ENCODE results near the gene SLFNL1. TPM values are rescaled to one million over a fixed set of nuclear protein-coding genes. Genes with fewer than 3 reads are reported as not detected.

SLFNL1 gene
- under 1 TPM; 0.35 to 0.53 TPM for total RNA-seq

GRCh38 chr1:41021526-41022308, at the start of gene SLFNL1:
Gene SLFNL1 (minus strand): TSS chr1:41021725. CDS start chr1:41020660, 1,065 bp downstream.
- no peak within 1 kb of the TSS for H3K4me3 Mint-ChIP-seq
- no peaks in the 10 kb centered on the region for H3K27me3 Mint-ChIP-seq (ENCODE audit: low read depth)
- H3K27ac Mint-ChIP-seq: no peak within 1 kb of the TSS
- DNase-seq: no peak
- no peaks in the 10 kb centered on the region for H3K9me3 Mint-ChIP-seq
- ATAC-seq (replicated peaks in 1 of 2): no peak
- peaks cover 0 to 7% of the 10 kb centered on the region in 2 donors for H3K36me3 Mint-ChIP-seq (ENCODE audit: insufficient read depth in 2 of 2)
- no peaks in the 10 kb centered on the region for H3K4me1 Mint-ChIP-seq (ENCODE audit: low read depth)

- Mint-ChIP-seq H3K4me3 (no peak overlapping the region), H3K27me3 (ENCODE audit: low read depth) (no peaks in the 10 kb centered on the region), H3K27ac (no peak overlapping the region), H3K9me3 (no peaks in the 10 kb centered on the region), H3K4me1 (ENCODE audit: low read depth) (no peaks in the 10 kb centered on the region), H3K36me3 (ENCODE audit: insufficient read depth in 2 of 2) (peaks cover 2 to 9% of the 10 kb centered on the region in 2 donors)
- DNase-seq (no peak), ATAC-seq (replicated peaks in 1 of 2) (no peak)
These were observed 35.4 kb upstream of the SLFNL1 start for GRCh38 chr1:41056907-41057306.

DNA sequence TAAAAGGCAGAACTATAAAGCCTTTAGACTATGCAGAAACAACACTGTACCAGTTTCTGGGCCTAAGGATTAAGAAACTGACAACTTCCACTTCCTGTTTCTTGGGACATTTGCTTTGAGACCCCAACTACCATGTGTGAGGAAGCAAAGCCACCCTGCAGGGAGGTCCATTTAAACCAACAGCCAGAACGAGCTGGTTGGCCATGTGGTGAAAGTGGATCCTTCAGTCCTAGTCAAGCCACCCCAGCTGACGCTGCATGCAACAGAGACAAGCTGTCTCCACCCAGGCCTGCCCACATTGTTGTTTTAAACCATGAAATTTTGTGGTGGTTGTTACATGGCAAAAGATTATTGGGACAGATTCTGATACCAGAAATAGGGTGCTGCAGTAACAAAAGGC, 31.8 kb upstream of the SLFNL1 start:
- no peak overlapping the region for H3K27ac Mint-ChIP-seq
- H3K4me3 Mint-ChIP-seq: no peak overlapping the region
- DNase-seq (no peak), ATAC-seq (replicated peaks in 1 of 2) (no peak)
- no peaks in the 10 kb centered on the region for H3K27me3 Mint-ChIP-seq (ENCODE audit: low read depth)
- peaks cover 2 to 4% of the 10 kb centered on the region in 2 donors for H3K36me3 Mint-ChIP-seq (ENCODE audit: insufficient read depth in 2 of 2)
- no peaks in the 10 kb centered on the region for H3K9me3 Mint-ChIP-seq
- no peaks in the 10 kb centered on the region for H3K4me1 Mint-ChIP-seq (ENCODE audit: low read depth)

GRCh38 chr1:41051022-41051421, 29.5 kb upstream of the SLFNL1 start:
- DNase-seq (no peak), ATAC-seq (replicated peaks in 1 of 2) (no peak)
- H3K9me3 Mint-ChIP-seq: no peaks in the 10 kb centered on the region
- H3K4me1 Mint-ChIP-seq (ENCODE audit: low read depth): no peaks in the 10 kb centered on the region
- H3K27me3 Mint-ChIP-seq (ENCODE audit: low read depth): no peaks in the 10 kb centered on the region
- H3K27ac Mint-ChIP-seq: no peak overlapping the region
- no peak overlapping the region for H3K4me3 Mint-ChIP-seq
- H3K36me3 Mint-ChIP-seq (ENCODE audit: insufficient read depth in 2 of 2): peaks cover 2 to 7% of the 10 kb centered on the region in 2 donors

DNA sequence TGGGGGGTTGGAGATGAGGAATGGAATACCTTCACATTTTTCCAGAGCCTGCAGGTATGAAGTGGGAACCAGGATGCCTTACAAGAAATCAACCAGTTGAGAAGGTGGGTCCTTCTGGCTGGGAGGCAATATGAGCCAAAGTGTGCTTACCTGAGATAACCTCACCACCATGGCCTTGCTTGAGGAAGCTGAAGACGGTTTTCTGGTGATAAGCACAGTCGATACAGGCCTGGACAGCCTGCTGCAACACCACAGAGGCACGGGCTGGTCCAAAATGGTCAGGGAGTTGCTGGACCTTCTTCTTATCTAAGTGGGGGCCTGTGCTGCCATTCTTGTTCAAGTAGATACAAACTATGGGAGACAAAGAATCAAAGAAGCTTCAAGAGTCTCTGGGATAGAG, 27.0 kb upstream of the SLFNL1 start:
- H3K4me1 Mint-ChIP-seq (ENCODE audit: low read depth): no peaks in the 10 kb centered on the region
- peaks cover 2 to 7% of the 10 kb centered on the region in 2 donors for H3K36me3 Mint-ChIP-seq (ENCODE audit: insufficient read depth in 2 of 2)
- DNase-seq (no peak), ATAC-seq (replicated peaks in 1 of 2) (no peak)
- H3K4me3 Mint-ChIP-seq: no peak overlapping the region
- no peaks in the 10 kb centered on the region for H3K9me3 Mint-ChIP-seq
- H3K27me3 Mint-ChIP-seq (ENCODE audit: low read depth): no peaks in the 10 kb centered on the region
- no peak overlapping the region for H3K27ac Mint-ChIP-seq

DNA sequence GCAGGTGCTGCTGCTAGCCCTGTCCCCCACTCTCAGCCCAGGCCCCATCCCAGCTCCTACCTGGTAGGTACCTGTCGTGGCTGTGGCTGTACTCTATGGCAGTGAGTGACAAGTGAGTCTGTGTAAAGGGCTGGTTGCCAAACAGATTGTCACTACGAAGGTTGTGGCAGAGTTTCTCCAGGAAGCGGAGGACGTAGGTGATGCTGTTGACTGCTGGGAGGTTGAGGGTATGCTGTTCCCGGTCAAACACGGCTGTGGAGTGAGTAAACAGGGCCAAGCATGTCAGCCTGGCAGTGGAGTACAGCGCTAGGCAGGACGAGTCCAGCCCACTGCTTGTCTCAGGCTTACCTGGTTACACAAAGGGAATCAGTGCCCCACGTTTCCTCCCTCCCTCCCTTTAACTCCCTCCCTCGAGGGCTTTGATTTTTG, 24.8 kb upstream of the SLFNL1 start:
- H3K27ac Mint-ChIP-seq: no peak overlapping the region
- H3K9me3 Mint-ChIP-seq: no peaks in the 10 kb centered on the region
- no peak overlapping the region for H3K4me3 Mint-ChIP-seq
- peaks cover 2 to 11% of the 10 kb centered on the region in 2 donors for H3K36me3 Mint-ChIP-seq (ENCODE audit: insufficient read depth in 2 of 2)
- no peak for ATAC-seq (replicated peaks in 1 of 2)
- no peaks in the 10 kb centered on the region for H3K4me1 Mint-ChIP-seq (ENCODE audit: low read depth)
- DNase-seq: no peak
- H3K27me3 Mint-ChIP-seq (ENCODE audit: low read depth): no peaks in the 10 kb centered on the region

- Mint-ChIP-seq H3K27ac (peak overlapping the region; percentile 9), H3K9me3 (no peaks in the 10 kb centered on the region), H3K4me1 (ENCODE audit: low read depth) (no peaks in the 10 kb centered on the region), H3K27me3 (ENCODE audit: low read depth) (no peaks in the 10 kb centered on the region), H3K4me3 (no peak overlapping the region), H3K36me3 (ENCODE audit: insufficient read depth in 2 of 2) (peaks cover 2 to 11% of the 10 kb centered on the region in 2 donors)
- ATAC-seq (replicated peaks in 1 of 2) (no peak), DNase-seq (no peak)
These were observed 24.2 kb upstream of the SLFNL1 start for GRCh38 chr1:41045740-41046139.

GRCh38 chr1:41044187-41044586, 22.7 kb upstream of the SLFNL1 start:
- H3K4me3 Mint-ChIP-seq: no peak overlapping the region
- peak overlapping the region; percentile 10 for H3K27ac Mint-ChIP-seq

GRCh38 chr1:41041614-41042270, 20.2 kb upstream of the SLFNL1 start:
- H3K4me1 Mint-ChIP-seq (ENCODE audit: low read depth): no peaks in the 10 kb centered on the region
- peaks cover 2 to 7% of the 10 kb centered on the region in 2 donors for H3K36me3 Mint-ChIP-seq (ENCODE audit: insufficient read depth in 2 of 2)
- DNase-seq (no peak), ATAC-seq (replicated peaks in 1 of 2) (no peak)
- H3K27ac Mint-ChIP-seq: no peak overlapping the region
- H3K4me3 Mint-ChIP-seq: no peak overlapping the region
- no peaks in the 10 kb centered on the region for H3K27me3 Mint-ChIP-seq (ENCODE audit: low read depth)
- no peaks in the 10 kb centered on the region for H3K9me3 Mint-ChIP-seq

More at GRCh38 chr1:41044187-41044586, 22.7 kb upstream of the SLFNL1 start:
- no peak for DNase-seq
- Mint-ChIP-seq H3K36me3 (ENCODE audit: insufficient read depth in 2 of 2) (peaks cover 4 to 13% of the 10 kb centered on the region in 2 donors), H3K27me3 (ENCODE audit: low read depth) (no peaks in the 10 kb centered on the region), H3K4me1 (ENCODE audit: low read depth) (no peaks in the 10 kb centered on the region), H3K9me3 (no peaks in the 10 kb centered on the region)
- no peak for ATAC-seq (replicated peaks in 1 of 2)

- Mint-ChIP-seq H3K4me1 (ENCODE audit: low read depth) (no peaks in the 10 kb centered on the region), H3K27me3 (ENCODE audit: low read depth) (no peaks in the 10 kb centered on the region), H3K27ac (no peak overlapping the region), H3K4me3 (no peak overlapping the region), H3K9me3 (no peaks in the 10 kb centered on the region), H3K36me3 (ENCODE audit: insufficient read depth in 2 of 2) (peaks cover 2 to 7% of the 10 kb centered on the region in 2 donors)
- ATAC-seq (replicated peaks in 1 of 2): no peak
- no peak for DNase-seq
These were observed 16.6 kb upstream of the SLFNL1 start for GRCh38 chr1:41038110-41038509.

- Mint-ChIP-seq H3K4me1 (ENCODE audit: low read depth) (no peaks in the 10 kb centered on the region), H3K27ac (no peak overlapping the region), H3K36me3 (ENCODE audit: insufficient read depth in 2 of 2) (peaks cover 4% of the 10 kb centered on the region in 2 donors), H3K4me3 (no peak overlapping the region), H3K9me3 (no peaks in the 10 kb centered on the region), H3K27me3 (ENCODE audit: low read depth) (no peaks in the 10 kb centered on the region)
- ATAC-seq (replicated peaks in 1 of 2) (no peak), DNase-seq (no peak)
These were observed 15.8 kb upstream of the SLFNL1 start for GRCh38 chr1:41037116-41037903.

DNA sequence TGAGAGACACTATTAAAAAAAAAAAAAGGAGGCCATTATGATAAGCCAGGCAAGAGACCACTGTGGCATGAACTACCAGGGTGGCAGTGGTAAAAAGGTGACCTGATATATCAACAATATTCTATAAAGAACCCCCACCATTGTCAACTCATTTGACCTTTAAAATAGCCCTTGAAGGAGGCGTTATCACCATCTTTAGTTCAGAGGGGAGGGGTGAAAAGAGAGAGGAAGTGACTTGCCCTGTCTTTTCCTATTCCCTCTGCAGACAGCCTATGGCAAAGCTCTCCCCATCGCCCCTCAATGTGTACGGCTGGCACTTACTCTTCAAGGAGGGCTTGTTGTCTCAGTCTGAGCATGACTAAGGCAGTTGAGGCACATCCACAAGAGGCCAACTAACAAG, 11.7 kb upstream of the SLFNL1 start:
- ATAC-seq (replicated peaks in 1 of 2) (no peak), DNase-seq (no peak)
- H3K27me3 Mint-ChIP-seq (ENCODE audit: low read depth): no peaks in the 10 kb centered on the region
- H3K36me3 Mint-ChIP-seq (ENCODE audit: insufficient read depth in 2 of 2): peaks cover 8 to 14% of the 10 kb centered on the region in 2 donors
- no peak overlapping the region for H3K4me3 Mint-ChIP-seq
- no peak overlapping the region for H3K27ac Mint-ChIP-seq
- no peaks in the 10 kb centered on the region for H3K4me1 Mint-ChIP-seq (ENCODE audit: low read depth)
- no peaks in the 10 kb centered on the region for H3K9me3 Mint-ChIP-seq

- Mint-ChIP-seq H3K9me3 (no peaks in the 10 kb centered on the region), H3K27me3 (ENCODE audit: low read depth) (no peaks in the 10 kb centered on the region)
- ATAC-seq (replicated peaks in 1 of 2): no peak
These were observed 10.6 kb upstream of the SLFNL1 start for GRCh38 chr1:41032147-41032546.

More at GRCh38 chr1:41032147-41032546, 10.6 kb upstream of the SLFNL1 start:
- Mint-ChIP-seq H3K36me3 (ENCODE audit: insufficient read depth in 2 of 2) (peaks cover 8 to 18% of the 10 kb centered on the region in 2 donors), H3K27ac (no peak overlapping the region), H3K4me3 (no peak overlapping the region), H3K4me1 (ENCODE audit: low read depth) (no peaks in the 10 kb centered on the region)
- no peak for DNase-seq

Measured in activated T-cell treated with anti-CD3 and anti-CD28 coated beads, Interleukin-2, amount 50 U/mL, for 72 hours (primary cell).